Cortex of kidney (tissue), 1 donor: ENCODE results near the gene MTG2.

Source experiments
- DNase-seq: peaks from one replicate; lab custom pipeline; 2025; lab: John Stamatoyannopoulos, UW

Gene MTG2

GRCh38 chr20:62162765-62163484 lies 19.9 kb upstream of the MTG2 start:
- DNase-seq, result no peak

- no peak for DNase-seq
Observed at GRCh38 chr20:62163485-62163865, 19.4 kb upstream of the MTG2 start.

GRCh38 chr20:62163986-62164762 lies 18.7 kb upstream of the MTG2 start:
- DNase-seq, result no peak

- no peak for DNase-seq
Observed at GRCh38 chr20:62164879-62165761, 17.7 kb upstream of the MTG2 start.

GRCh38 chr20:62165762-62166399 lies 16.9 kb upstream of the MTG2 start:
- DNase-seq, result no peak

GRCh38 chr20:62167474-62167873 lies 15.4 kb upstream of the MTG2 start:
- no peak for DNase-seq

- DNase-seq, result no peak
Observed at GRCh38 chr20:62168061-62168460, 14.8 kb upstream of the MTG2 start.

GRCh38 chr20:62168890-62169435 lies 13.9 kb upstream of the MTG2 start:
- no peak for DNase-seq

GRCh38 chr20:62170536-62170935 lies 12.3 kb upstream of the MTG2 start:
- no peak for DNase-seq

GRCh38 chr20:62171245-62171644 lies 11.6 kb upstream of the MTG2 start:
- no peak for DNase-seq

GRCh38 chr20:62172666-62173065 lies 10.2 kb upstream of the MTG2 start:
- no peak for DNase-seq

- no peak for DNase-seq
Observed at GRCh38 chr20:62174021-62174804, 8.6 kb upstream of the MTG2 start.

GRCh38 chr20:62174870-62175624 lies 7.8 kb upstream of the MTG2 start:
- DNase-seq, result no peak

- no peak for DNase-seq
Observed at GRCh38 chr20:62175711-62176110, 7.1 kb upstream of the MTG2 start.

GRCh38 chr20:62176866-62177265 lies 6.0 kb upstream of the MTG2 start:
- no peak for DNase-seq

- no peak for DNase-seq
Observed at GRCh38 chr20:62177307-62177706, 5.5 kb upstream of the MTG2 start.

GRCh38 chr20:62178316-62179161 lies 4.3 kb upstream of the MTG2 start:
- no peak for DNase-seq

- no peak for DNase-seq
Observed at GRCh38 chr20:62179162-62179504, 3.7 kb upstream of the MTG2 start.

- DNase-seq, result no peak
Observed at GRCh38 chr20:62181808-62182207, 1.0 kb upstream of the MTG2 start.
